Fibroblast of skin of back (primary cell): ENCODE results near the gene CXCR6. TPM values are rescaled to one million over a fixed set of nuclear protein-coding genes. Genes with fewer than 3 reads are reported as not detected.

Source experiments
- DNase-seq: peaks from one replicate; pipeline ENCODE4 v3.0.0-alpha.2; 2013
- polyA plus RNA-seq, 2 experiments: library from polyadenylated mRNA; unstranded; fragments of 120-200 nt; gene quantifications; one replicate each; pipeline ENCODE4 v1.2.1, GENCODE V29; 2013; ENCODE audit not compliant: insufficient read length in 2 of 2

Gene CXCR6
- 0.23 TPM for polyA plus RNA-seq (2013, experiment 1 of 2; ENCODE audit: insufficient read length)
- 0.07 TPM for polyA plus RNA-seq (2013, experiment 2 of 2; ENCODE audit: insufficient read length)

DNA sequence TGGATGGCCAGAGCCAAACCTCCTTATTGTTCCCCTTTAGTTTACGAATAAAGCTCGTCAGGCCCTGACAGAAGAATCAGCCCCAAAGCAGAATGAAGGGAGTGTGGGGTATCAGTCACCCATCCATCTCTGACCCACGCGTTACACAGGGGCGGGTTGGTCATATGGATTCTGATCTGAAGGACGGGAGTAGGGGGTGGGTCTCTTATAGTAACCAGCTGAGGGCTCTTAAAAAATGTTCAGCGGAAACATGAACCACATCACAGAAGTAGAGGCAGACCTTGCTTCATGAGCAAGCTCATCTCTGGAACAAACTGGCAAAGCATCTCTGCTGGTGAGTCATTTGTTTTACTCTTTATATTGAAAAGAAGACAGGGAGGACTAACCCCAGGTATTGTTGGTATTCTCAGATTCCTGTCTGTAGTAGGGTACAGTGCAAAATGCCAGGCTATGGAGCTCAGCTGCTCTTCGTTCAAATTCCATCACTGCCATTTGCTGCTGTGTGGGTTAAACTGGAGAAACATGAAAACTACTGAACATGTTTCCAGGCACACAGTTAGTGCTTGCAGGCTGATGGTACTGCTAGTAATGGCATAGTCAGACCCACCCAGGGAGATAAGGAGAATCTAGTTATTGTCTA is at the start of gene CXCR6:
TSS of gene CXCR6 (plus strand) at position 258 of the 640 bp plus-strand sequence. CDS start 3,018 bp downstream, outside the sequence.
- DNase-seq = peak; percentile 7

DNA sequence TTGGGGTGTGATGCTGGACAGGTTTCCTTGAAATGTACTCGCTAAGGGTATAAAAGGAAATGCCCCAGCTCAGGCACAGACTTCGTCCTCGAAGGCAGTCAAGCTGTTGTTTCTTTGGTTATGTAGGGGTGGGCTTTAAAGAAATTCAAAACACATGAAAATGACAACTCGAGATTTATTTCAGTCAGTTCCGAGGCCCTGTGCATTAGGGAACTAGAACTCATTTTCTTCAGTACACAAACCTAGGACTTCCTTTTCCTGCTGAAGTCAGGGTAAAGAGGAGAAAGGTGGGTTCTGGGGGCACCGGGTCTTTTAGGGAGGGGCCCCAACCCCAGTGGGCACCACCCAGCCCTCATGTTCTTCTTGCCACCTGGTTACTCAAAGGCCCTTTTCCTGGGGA is 49.2 kb upstream of the CXCR6 start:
- no peak for DNase-seq

DNA sequence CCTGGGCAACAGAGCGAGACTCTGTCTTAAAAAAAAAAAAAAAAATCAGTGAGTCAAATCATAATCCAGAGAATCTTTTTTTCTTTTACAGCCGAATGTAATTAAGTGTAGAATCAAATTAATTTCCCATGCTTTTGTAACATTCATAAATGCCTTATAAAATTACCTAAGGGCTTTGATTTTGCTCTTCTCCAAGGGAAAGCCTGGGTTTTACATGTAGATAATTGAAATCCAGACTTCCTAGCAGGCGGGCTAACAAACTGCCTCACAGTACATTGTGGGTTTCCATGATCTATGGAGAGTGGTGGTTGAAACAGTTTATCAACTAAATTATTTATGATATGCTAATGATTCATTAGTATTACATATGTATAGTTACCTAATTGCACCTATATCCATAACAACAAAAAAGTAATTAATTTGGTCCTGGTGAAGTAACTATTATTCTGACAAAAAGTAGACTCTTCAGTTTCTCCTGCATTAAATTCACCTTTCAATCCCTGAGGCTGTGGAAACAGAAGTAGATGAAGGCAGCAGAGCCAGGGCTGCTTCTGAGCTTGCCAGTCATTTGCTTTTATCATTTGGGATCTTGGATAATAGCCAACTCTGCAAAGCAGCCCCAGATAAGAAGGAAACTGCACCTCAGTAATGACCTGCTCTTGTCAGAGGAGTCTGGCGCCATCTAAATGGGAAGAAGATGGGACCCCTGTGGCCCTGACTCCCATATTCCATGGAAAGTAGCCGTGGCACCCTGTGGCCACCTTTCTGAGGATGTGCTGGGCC is 47.4 kb upstream of the CXCR6 start:
- DNase-seq = no peak

DNA sequence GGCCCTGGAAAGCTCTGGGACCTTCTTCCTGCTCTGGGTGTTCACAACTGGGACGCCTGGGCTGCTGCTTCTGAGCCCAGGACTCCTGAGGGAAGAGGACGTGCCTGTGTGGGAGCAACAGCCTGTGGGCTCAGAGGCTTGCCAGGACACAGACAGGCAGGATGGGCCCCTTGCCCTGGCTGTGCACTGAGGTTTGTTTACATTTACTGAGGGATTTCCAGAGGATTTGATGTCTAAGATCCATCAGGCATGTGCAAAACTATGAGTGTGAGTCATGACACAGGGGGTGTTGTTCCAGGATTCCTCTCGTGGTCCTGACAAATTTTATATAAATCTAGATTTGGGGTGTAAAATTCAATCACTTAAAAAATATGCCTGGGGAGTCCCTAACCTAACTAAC is 46.3 kb upstream of the CXCR6 start:
- DNase-seq = peak; percentile 62

DNA sequence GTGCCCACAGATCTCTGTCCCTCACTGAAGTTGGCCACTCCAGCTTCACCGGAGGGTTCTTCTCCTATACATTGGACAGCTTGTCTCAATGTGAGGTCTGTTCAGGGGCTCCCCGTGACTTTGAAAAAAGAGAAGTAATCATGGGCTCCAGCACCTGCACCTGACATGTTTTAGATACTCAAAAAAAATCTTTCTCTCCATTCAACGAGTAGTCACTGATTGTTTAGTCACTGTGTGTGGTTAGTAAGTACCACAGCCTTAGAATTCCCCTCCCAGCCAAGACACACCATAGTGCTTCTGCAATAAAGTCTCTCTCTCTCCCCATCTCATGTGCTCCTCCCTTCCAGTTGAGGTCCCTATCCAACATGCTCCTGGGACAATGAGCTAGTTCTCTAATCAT is 38.3 kb upstream of the CXCR6 start:
- no peak for DNase-seq

DNA sequence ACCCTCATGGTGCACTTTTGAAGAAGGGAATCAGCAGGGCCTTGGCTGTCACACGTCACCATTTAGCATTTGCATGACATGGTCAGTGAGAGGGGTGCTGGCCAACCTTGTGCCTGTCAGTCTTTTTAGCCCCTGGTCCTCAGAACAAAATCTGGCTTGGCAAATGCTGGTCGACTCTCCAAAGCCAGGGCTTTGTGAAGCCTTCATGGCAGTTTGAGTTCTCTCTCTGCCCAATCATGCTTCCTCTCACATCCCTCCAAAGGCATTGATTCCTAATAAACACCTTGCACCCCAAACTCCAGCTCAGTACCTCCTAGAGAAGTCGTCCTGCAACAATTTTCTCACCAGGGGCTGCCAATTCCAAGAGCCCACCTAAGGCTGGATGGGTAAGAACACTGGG is 37.5 kb upstream of the CXCR6 start:
- no peak for DNase-seq

DNA sequence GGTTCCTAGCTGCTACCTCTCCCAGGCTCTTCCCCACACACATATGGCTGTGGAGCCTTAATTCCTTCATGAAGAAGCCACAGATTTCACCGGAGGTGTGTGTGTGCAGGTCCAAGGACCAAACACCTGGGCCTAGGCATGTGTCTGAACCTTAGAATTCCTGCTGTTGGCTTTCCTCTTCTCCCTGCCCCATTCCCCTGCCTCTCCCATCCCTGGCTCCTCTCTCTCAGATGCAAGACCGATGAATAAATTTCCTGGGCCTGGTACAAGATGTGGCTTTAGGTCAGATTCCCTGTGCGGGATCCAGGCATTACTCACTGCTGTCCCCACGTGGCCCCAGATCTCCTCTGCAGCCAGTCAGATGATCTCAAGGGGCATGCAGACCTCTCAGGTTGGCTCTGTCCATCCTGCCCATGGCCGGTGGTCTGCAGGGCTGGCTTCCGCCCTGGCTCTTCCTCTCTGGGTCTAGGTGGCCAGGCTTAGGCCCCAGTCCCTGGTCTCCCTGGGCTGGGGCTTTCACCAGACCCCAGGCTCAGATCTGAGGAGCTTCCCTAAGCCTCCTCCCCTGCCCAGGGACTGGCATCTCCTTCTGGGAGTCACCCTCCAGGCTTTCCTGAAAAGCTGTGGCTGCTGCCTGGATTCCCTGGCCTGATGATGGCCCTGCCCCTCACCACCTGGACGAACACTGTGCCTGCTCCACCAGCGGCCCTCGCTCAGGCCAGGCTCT is 36.4 kb upstream of the CXCR6 start:
- peak; percentile 43 for DNase-seq

DNA sequence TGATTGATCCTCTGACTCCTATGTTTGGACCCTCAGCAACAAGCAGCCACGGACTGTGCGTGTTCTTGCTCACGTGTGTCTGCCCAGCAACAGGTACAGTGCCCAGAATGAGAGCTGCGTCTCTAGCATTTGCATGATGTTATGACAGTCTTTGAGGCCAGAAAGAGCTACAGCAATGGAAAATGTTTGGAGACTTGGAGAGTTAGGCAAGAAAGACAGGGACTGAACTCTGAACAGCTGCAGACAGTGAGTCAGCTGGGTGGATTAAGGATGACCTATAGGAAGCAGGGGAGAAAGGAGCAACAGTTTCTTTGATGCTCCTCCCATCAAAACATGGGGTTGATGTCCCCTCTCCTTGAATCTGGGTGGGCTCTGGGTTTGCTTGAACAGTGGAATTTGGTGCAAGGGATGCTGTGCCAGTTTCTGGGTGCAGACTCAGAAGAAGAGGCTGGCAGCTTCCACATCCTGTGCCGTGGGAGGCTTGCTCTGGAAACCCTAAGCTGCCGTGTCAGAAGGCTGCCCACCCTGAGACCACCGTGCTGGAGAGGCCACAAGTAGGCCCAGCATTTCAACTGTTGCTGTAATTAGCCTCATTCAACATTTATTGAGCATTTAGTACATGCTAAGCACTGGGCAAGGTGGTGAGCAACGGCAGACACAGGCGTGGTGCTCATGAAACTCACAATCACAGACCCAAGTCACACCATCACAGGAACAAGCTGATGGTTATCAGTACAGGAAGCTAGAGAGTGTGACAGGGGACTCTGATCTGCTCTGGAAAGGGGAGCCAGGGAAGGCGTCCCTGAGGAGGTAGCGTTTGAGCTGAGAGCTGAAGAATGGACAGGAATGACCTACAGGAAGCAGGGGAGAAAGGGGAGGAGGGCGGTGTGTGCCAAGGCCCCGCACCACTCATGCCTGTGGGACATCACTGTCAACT is 35.2 kb upstream of the CXCR6 start:
- peak; percentile 15 for DNase-seq

DNA sequence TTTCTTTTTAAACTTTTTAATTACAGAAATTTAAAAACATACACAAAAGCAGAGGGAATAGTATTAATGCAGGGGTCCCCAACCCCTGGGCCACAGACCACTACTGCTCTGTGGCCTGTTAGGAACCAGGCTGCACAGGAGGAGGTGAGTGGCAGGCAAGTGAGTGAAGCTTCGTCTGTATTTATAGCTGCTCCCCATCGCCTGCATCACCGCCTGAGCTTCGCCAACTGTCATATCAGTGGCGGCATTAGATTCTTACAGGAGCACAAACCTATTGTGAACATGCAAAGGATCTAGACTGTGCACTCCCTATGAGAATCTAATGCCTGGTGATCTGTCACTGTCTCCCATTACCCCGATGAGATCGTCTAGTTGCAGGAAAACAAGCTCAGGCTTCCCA is 34.5 kb upstream of the CXCR6 start:
- no peak for DNase-seq

DNA sequence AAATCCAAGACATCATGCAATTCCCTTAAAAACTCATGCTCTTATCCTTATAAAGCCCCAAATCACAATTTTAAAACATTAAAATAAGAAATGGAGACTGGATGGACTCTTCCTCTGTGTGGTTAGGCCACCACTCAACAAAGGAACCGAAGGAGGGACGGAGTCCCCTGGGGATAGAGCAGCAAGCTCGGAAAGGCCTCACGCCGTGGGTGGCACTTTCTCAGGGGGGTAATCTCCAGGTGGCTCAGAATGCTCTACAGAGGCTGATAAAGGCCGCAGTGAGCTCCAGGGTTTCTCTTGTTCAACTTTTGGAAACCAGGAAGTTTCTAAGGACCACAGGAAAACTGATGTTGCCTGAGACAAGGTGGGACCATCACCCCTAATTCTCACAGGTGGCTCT is 33.7 kb upstream of the CXCR6 start:
- DNase-seq = no peak

DNA sequence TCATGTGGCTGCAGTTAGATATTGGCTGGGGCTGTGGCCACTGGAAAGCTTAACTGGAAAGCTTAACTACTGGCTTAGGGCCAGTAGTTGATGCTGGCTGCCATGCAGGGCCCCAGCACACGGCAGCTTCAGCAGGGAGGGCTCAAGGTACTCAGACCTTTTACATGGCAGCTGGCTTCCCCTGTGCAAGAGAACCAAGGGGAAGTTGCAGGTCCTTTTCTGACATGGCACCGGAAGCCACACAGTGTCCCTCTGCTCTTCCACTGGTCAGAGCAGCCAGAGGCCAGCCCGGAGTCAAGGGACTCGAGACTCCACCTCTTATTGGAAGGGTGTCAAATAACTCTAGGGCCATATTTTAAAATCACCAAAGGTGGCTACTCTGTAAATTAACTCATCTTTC is 32.4 kb upstream of the CXCR6 start:
- no peak for DNase-seq

DNA sequence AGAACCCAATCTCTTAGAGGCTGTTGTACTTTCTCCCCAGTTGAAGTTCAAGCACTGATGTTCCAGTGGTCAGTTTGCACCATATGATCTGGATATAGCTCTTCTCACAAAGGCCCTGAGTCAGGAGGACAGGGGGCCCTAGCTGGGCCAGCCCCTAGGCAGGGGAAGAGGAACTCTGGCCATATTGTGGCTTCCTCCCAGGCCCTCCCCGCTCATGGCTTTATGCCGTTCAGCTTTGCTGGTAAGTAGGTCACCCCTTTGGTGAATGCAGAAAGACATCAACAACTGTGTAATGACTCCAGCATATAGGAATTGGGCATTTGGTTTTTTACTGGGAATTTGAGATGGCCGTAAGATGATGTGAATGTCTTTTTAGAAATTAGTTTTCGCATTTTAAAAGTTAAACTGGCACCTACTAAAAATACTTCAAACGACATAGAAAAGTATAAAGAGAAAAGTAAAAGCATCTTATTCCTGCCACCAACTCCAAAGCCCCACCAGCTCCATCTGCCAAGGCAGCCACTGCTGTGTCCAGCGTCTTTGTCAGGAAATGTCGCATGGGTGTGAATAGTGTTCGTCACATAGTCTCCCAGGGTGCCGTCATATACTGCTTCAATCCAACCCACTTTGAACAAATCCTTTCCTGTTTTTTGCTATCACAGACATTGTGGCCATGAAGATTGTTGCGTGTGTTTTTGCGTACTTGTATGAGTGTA is 31.6 kb upstream of the CXCR6 start:
- no peak for DNase-seq

DNA sequence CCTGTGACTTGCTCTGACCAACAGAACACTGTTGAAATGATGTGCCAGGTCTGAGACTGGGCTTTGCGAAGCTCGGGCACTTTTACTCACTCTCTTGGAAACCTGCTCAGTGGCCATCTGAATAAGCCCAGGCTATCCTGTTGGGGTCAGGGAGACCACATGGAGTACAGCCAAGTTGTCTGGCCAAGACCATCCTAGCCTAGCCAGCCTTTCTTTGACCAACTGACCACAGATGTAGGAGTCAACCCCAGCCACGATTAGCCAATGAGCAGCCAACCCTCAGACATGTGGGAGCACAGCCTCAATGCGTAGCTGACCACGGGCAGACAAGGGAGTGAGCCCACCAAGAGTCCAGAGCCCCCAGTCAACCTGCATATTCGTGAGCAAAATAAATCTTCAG is 30.8 kb upstream of the CXCR6 start:
- no peak for DNase-seq

DNA sequence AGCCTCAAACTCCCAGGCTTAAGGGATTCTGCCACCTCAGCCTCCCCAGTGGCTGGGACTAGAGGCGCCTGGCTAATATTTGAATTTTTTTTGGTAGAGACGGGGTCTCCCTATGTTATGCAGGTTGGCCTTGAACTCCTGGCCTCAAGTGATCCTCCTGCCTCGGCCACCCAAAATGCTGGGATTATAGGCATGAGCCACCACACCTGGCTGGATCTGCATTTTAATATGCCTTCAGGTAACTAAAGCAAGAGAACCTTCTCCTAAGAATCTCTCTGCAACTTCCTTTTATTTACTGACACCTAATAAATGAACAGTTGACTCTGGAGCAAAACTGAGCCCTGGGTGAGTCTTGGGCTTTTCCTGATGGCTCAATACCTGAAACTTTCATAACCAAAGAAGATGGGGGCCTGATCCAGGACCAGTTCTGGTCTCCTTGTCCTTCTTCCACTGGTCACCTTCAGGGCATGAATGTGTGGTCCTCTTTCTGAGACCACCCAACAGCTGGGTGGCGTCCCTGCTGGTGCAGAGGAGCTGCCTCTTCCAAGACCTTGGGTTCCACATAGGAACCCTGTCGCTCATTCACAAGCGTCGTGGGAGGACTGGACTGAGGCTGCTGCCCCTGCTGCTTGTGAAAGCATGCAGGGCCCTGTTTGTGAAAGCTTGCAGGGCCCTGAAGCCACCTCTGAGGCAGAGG is 28.8 kb upstream of the CXCR6 start:
- DNase-seq = no peak

DNA sequence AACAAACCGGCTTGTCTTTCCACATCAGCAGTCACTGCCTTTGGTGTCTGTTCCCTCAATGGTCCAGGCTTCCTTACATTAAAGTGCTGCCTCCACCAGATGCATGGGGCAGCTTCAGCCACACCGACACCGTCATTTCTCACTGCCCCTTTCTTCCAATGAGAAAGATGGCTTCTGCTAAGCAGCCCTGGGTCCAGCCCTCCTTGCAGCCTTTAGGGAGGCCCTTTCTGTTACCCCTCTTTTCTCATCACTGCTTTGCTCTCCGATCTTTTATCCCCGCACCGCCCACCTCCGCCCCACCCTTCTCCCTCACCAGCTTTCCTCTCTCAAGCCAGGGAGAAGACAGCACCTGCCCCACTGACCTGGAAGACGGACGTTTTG is 28.2 kb upstream of the CXCR6 start:
- no peak for DNase-seq

DNA sequence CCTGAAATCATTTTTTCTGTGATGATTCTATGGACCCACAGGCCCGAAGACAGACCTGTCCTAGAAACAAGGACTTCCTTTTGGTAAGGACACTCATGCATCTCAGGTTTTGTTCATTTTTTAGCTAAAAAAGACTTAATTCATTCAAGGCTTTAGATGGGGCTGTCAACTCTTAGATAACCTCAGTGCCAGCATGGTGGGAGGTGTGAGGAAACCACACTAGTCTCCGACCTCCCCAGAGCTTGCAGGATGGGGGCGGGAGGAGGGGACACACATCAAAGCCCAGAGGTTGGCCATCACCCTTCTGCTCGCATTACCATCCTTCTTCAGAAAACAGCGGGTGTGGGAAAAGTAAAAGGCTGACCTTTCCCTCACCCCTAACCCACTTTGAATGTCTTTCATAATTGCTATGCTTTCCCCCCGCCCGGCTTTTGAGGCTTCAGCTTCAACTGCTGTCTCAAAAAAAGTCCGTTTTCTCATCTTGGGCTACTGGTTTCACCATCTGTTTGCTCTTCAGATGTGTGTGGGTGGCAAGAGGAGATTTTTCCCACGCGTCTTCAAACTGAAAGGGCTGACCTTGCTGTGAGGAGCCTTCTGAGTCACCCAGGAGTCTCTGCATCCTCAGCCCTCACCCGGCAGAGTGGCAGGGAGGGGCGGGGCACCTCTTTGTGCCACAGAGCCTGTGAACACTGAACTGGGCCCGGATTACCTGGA is 27.6 kb upstream of the CXCR6 start:
- peak; percentile 68 for DNase-seq

DNA sequence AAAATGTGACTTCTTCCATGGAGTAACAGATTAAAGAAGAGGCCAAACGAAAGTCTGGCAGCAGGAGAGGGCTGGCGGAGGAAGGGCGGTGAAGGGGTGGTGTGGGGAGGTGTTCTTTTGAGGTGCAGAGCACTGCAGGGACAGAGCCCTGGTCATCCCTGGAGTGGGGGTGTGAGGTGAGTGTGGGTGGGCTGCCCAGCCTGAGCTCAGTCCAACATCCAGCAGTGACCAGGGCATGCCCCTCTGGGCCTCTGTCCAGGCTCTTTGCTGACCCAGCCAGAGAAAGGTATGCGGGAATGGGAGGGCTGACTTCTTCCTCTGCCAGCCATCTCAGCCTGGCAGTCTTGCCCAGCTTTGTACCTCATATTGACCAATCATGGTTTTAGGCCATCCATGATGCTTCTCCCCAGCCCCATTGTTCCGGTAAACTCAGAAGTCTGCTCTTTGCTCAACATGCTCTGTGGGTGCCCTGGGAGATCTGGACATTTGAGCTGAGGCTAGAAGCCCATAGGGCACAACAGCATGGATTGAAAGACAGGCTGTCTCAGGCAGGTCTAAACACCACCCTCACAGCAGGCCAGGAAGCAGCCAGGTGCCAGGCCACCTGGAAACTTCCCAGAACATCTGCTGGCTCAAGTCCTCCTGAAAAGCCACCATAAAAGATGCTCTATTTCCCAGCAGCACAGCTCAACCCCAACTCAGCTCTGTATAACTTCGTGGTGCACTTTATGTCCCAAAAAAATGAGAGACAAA is 25.9 kb upstream of the CXCR6 start:
- no peak for DNase-seq

DNA sequence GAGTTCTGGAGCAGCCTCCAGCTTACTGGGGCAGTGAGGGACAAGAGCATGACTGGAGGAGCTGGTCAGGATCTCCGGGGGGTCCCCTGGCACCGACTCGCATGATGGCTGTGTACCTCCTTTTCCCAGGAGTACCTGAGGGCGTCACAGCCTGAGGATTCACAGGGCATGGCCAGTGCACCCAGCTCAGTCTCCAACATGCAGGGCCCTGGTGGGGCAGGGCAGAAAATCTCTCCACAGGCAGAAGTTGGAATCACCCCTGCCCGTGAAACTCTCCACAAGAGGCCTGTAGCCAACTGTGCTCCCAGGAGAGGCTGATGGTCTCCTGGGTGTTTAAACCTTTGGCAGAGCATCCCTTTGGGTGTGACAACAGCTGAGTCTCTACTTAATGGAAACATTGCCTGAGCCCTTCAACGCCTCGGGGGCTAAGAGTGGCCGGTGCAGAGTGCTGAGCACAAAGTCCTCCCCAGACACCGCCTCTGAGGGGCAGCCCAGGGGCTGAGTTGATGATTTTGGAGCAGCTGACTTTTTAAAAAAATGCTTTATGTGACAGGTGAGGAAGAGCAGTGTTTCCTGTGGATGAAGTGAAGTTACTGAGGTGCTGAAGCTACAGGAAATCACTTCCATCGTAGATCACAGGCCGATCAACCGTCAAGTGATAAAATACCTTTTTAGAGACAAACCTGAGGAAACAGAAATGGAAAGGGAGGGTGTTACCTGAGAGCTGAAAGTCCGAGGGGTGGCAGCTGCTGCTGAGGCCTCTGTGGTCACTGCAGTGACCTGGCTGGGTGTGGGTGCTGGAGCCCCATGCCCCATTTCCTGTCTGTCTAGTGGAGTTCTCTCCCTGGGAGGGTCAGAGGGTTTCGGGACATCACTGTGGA is 21.9 kb upstream of the CXCR6 start:
- DNase-seq = no peak

DNA sequence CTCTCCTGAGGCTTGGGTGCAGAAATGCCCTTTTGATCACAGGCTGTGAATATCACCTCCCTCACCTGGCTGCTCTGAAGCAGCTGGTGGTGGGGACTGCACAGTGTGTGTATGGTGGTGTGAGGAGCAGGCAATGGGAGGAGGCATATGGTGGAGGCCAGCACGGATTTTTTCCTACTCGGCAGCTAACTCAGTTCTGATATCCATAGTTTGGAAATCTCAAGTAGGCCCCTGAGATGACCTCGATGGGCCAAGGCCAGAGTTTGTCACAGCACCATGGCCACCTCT is 21.3 kb upstream of the CXCR6 start:
- DNase-seq = no peak
